ENCODE measurements around the gene HYKK. TPM values are rescaled to one million over a fixed set of nuclear protein-coding genes. Genes with fewer than 3 reads are reported as not detected.

HYKK gene
- total and polyA plus RNA-seq, 2 of the 13 experiments (the other 11 are each of a cell fraction or from before 2014, with no cell fraction given): 3.5 to 5.4 TPM

GRCh38 chr15:78506971-78507830 lies at the start of gene HYKK (continued):
- no peak for TF ChIP-seq JARID2 (CRISPR knock-in tag; IDR thresholded peaks at IDR 0.05; ENCODE audit: insufficient replicate concordance)
- TF ChIP-seq ZEB1 (IDR thresholded peaks at IDR 0.05; ENCODE audit: insufficient replicate concordance, low read depth): peak; percentile 75
- TF ChIP-seq ZBTB46 (CRISPR knock-in tag; IDR thresholded peaks at IDR 0.05; ENCODE audit: borderline replicate concordance): no peak
- TF ChIP-seq ZZZ3 (CRISPR knock-in tag; IDR thresholded peaks at IDR 0.05; ENCODE audit: borderline replicate concordance): 0 out of 2 replicates have a peak, but pooled peaks have one; percentile 37
- no peak for TF ChIP-seq ZNF589 (CRISPR knock-in tag; conservative IDR thresholded peaks at IDR 0.05)
- TF ChIP-seq ZNF770 (CRISPR knock-in tag; IDR thresholded peaks at IDR 0.05): peak; percentile 12; the same call in 1 of the 2 replicates
- 0 out of 2 replicates have a peak, but pooled peaks have one; percentile 51 for TF ChIP-seq MYNN (CRISPR knock-in tag; IDR thresholded peaks at IDR 0.05; ENCODE audit: low read depth)
- TF ChIP-seq ZNF780A (CRISPR knock-in tag; IDR thresholded peaks at IDR 0.05): no peak
- no peak for TF ChIP-seq ZNF644 (CRISPR knock-in tag; IDR thresholded peaks at IDR 0.05; ENCODE audit: low read depth)
- no peak for TF ChIP-seq ZNF275 (CRISPR knock-in tag; IDR thresholded peaks at IDR 0.05; ENCODE audit: borderline replicate concordance)
- no peak for TF ChIP-seq THYN1 (CRISPR knock-in tag; IDR thresholded peaks at IDR 0.05; ENCODE audit: borderline replicate concordance, low read depth)
- peak; percentile 18; the same call in 1 of the 2 replicates for TF ChIP-seq TARDBP (CRISPR knock-in tag; IDR thresholded peaks at IDR 0.05)
- TF ChIP-seq ZNF703 (CRISPR knock-in tag; IDR thresholded peaks at IDR 0.05; ENCODE audit: borderline replicate concordance): peak; percentile 24; the same call in 1 of the 2 replicates
- no peak for TF ChIP-seq DNMT1 (CRISPR knock-in tag; IDR thresholded peaks at IDR 0.05)
- TF ChIP-seq ZMYM3 (CRISPR knock-in tag; IDR thresholded peaks at IDR 0.05): peak; percentile 62; the same call in 1 of the 2 replicates
- no peak for TF ChIP-seq RCOR2 (CRISPR knock-in tag; IDR thresholded peaks at IDR 0.05)
- TF ChIP-seq TGIF2 (CRISPR knock-in tag; IDR thresholded peaks at IDR 0.05): peak; percentile 87
- TF ChIP-seq ZBTB4 (CRISPR knock-in tag; IDR thresholded peaks at IDR 0.05; ENCODE audit: borderline replicate concordance): peak; percentile 39; the same call in 1 of the 2 replicates
- peak; percentile 80 for TF ChIP-seq RFXAP (CRISPR knock-in tag; IDR thresholded peaks at IDR 0.05; ENCODE audit: borderline replicate concordance)
- TF ChIP-seq KMT2A (CRISPR knock-in tag; IDR thresholded peaks at IDR 0.05): peak; percentile 74; the same call in 1 of the 2 replicates

All from HepG2 (cell line).